ENCODE measurements around the gene PDXP.

Gene PDXP

GRCh38 chr22:37629928-37630327 is 28.6 kb upstream of the PDXP start:
- no peak for DNase-seq

DNA sequence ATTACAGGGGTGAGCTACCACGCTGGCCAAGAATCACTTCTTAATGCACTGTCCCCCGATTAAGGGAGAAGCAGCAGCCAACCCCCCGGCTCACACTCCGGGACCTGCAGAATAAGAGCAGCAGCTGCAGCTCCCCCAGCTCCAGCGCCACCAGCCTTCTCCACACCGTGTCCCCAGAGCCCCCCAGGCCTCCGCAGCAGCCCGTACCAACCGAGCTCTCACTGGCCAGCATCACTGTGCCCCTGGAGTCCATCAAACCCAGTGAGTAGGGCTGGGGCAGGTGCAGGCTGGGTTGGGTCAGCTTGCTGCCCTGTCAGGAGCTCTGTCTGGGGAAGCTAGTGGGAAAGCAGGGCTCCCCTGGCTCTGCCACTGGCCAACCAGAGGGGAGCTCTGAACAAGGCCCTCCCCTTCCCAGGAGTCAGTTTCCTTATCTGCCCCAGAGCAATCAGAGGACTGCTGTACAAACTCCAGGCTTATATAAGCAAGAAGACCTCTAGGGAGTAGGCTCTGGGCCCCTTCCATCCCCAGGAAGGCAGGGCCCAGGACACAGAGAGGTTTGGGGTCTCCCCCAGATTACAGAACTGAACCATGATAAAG is 27.6 kb upstream of the PDXP start:
- DNase-seq, result no peak

GRCh38 chr22:37631448-37632173 is 26.9 kb upstream of the PDXP start:
- no peak for DNase-seq

DNA sequence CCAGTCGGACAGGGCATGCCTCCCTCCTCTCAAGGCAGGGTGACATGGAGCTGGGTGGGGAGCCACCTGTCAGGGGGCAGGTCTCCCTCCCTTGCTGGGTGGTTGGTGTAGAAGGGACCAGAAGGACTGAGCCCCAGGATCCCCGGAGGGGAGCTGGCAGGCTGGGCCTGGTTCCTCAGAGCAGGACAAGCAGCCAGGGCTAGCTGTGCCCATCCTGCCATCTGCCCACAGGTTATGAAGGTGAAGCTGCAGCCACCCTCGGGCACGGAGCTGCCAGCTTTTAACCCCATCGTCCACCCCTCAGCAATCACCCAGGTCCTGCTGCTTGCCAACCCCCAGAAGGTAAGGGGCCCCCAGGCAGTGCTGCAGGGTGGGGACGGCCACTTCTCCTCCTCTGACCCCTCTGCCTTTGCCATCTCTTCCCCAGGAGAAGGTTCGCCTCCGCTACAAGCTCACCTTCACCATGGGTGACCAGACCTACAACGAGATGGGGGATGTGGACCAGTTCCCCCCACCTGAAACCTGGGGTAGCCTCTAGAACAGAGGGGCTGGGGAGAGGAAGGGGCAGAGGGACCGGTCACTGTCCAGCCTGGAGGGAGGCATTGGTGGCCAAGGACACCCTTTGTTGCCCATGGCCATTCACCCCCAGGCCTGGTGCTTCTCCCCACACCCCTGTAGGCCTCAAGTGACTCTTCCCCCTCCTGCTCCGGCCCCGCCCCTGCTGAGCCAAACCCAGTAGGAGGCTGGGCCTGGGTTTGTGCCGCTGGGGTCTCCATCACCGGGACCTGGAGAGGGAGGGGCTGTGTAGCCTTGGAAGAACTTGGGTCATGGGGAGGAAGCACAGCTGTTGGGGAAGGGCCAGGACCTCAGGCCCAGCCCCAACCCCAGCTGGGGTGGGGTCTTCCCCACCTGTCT is 26.1 kb upstream of the PDXP start:
- DNase-seq, result no peak

DNA sequence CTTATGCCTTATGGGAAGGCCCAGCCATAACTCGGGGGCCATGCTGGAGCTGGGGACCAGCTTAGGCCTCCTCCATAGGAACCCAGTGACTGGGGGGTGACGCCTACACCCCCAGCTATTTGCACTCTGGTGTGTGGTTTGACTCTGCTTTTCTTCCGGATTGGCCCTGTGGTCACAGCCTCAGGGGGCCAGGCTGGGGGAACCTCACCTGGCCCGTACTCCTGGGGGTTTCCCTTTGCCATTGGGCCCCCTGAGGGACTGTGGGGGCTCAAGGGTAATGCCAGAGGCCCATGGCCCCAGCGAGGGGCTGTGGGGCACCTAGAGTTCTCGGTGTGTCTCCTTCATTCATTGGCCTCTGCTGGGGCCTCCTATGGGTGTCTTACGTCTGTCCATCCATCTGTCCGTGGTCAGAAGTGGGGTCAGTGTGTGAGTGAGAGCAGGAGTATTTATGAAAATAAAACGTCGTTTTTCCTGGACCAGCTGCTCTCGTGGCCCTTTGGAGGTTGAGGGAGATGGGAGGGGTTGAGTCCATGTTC is 25.4 kb upstream of the PDXP start:
- no peak for DNase-seq

- DNase-seq, result peak; percentile 47
These were observed 24.7 kb upstream of the PDXP start for GRCh38 chr22:37633625-37634416.

- DNase-seq, result no peak
These were observed 24.1 kb upstream of the PDXP start for GRCh38 chr22:37634417-37634924.

DNA sequence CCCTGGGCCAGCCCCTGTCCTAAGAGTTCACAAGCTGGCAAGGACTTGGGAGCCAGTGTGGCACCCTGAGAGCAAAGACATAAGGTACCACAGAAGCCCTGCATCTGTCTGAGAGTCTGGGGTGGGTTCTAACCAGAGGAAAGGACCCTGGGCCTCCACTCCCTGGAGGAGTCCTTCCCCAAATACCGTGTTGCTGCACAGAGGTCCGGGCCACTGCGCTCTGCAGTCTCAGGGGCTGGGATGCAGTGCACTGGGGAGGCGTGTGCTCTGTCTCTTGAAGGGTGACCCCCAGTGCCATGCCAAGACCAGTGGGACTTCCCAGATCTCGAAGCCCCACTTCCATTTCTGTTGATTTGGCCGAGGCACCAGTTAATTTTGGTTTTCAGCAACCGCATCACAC is 23.4 kb upstream of the PDXP start:
- no peak for DNase-seq

- DNase-seq, result no peak
These were observed 22.2 kb upstream of the PDXP start for GRCh38 chr22:37636186-37636948.

- no peak for DNase-seq
These were observed 21.6 kb upstream of the PDXP start for GRCh38 chr22:37636949-37637273.

DNA sequence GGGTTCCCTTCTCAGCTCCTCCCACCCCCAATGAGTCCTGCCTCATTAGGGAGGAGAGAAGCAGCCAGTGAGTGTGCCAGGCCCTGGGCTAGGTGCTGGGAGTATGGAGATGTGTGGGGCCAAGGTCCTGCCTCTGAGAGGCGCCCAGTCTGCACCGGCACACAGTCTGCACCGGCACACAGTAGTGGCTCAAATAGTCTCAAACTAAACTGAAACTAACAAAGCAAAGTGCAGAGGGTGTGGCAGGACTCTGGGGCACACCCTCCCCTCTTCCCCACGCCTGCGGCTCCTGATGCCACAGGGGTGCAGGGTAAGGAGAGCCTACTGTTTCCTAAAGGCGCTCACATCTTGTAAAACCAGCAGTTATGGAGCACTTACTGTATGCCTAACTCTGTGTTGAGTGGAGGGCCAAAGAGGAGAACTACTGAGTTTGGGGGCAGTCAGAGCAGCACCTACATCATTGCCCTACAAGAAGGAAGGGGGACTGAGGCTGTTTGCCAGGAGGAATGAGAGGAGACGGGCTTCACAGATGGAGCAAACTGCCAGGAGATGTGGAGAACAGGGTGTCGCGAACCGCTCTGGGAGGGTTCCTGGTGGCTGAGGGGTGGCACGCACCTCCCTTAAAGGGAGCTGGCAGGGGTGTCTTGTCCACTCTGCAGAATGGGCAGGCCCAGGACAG is 20.0 kb upstream of the PDXP start:
- DNase-seq, result no peak

DNA sequence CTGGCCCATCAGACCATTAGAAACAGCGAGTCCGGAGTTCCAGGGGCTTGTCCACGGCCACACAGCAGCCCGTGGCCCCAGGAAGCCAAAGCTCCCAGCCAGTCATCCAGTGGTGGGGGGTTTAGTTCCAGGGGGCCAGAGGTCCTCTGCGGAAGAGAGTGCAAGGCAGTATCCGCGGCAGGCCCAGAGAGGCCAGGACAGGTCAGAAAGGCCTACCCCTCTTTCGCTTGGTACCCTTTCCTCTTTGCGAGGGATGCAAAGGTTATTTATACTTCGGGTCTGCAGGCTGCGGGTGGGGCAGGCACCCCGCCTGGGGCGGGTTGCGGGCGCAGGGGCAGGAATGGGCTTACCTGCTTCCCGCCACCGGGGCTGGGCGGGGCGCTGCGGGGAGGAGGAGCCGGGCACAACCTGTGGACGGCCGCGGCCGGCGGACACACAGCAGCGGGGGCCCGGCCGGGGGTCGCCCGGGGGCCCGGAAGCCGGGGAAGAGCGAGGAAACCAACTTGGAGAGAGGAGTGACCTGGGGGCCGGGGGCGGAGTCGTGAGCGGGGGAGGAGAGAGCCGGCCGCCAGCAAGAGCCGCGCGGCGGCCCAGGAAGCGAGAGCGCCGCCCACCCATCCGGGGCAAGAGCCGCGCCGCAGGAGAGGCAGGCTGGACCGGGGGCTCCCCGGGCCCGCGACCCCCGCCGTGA is 19.3 kb upstream of the PDXP start, which contains the start of gene SH3BP1:
TSS of gene SH3BP1 (plus strand) at position 600 of the 691 bp plus-strand sequence. CDS start 119 bp downstream, outside the sequence.
- DNase-seq, result peak; percentile 50

DNA sequence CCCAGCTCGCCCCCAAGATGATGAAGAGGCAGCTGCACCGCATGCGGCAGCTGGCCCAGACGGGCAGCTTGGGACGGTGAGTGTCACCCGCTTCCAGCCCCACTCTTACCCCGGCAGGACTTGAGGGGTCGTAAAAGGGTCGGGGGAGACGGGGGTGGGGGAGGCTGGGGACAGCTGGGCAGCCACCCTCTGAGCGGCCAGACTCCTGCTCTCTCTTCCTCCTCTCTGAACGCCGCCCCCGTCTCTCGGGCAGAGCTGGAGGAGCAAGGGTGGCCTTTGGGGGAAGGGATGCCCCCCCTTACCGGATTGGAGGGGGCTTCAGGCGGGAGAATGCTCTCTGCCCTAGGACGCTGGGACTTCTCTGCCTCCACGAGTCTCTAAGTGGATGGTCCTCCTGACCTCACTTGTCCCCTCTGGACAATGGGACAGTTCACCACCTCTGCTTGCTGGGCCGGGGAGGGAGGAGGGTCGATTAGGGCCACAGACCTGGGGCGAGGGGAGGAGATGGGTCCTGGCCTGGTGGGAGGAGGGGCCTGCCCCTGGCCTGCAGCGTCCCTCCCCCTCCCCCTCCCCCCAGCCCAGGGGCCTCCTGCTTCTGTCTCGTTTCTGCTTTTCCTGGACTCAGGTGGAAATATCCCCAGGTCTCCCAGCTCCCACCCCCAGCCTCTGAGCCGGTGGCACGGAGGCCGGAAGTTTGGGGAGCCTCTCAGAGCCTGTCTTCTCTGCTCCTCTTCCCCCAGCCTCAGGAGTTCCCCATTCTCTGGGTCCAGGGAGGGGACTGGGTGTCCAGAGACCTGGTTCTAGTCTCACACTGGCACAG is 18.5 kb upstream of the PDXP start:
- DNase-seq, result no peak

GRCh38 chr22:37640591-37641560 is 17.6 kb upstream of the PDXP start:
- DNase-seq, result no peak

GRCh38 chr22:37641561-37641949 is 17.0 kb upstream of the PDXP start:
- no peak for DNase-seq

GRCh38 chr22:37643225-37643847 is 15.2 kb upstream of the PDXP start:
- no peak for DNase-seq

- no peak for DNase-seq
These were observed 11.2 kb upstream of the PDXP start for GRCh38 chr22:37647317-37647716.

- no peak for DNase-seq
These were observed 10.6 kb upstream of the PDXP start for GRCh38 chr22:37647928-37648327.

Measured in activated gamma-delta T cell (primary cell).